A549 (cell line): ENCODE measurements around the gene SAMD4B. TPM values are rescaled to one million over a fixed set of nuclear protein-coding genes. Genes with fewer than 3 reads are reported as not detected.

ENCODE experiments used
- ATAC-seq, 2 experiments: fragments of 200-7000 bp in 1 of 2; fragments of >200 bp in 1 of 2; cut with Nextera tagmentation in 1 of 2; cut with Tn5 transposase in 1 of 2; 3 replicates each; pipeline versions ENCODE4 v1.8.0 to v1.9.1; 2018 to 2020; ENCODE audit warnings: mild to moderate bottlenecking in 1 of 2, moderate library complexity in 1 of 2
- CTCF ChIA-PET: fragments of 300-600 bp; sonication (Branson Sonifier 250); formaldehyde crosslinking; extraction: SDS; loops from one replicate; lab custom pipeline; 2021; ENCODE audit warnings: antibody characterized with exemption, inconsistent platforms; lab: Yijun Ruan, JAX
- POLR2A ChIA-PET: fragments of 350-600 bp; formaldehyde crosslinking; extraction: SDS; loops from one replicate; lab custom pipeline; 2021; ENCODE audit warnings: antibody characterized with exemption, inconsistent platforms; lab: Yijun Ruan, JAX
- DNase-seq, 2 experiments: peaks; one replicate each; pipeline versions ENCODE4 v3.0.0 to v3.0.0-alpha.2; 2011 to 2016; ENCODE audit warnings: low read depth in 1 of 2, low spot score in 1 of 2
- FAIRE-seq: peaks from 2 replicates; lab custom pipeline; 2011; peaks lifted over from hg19 to GRCh38; lab: Jason Lieb, UNC
- H3K27ac ChIP-seq, 2 experiments: fragments of >200 bp; sonication (Bioruptor Twin); formaldehyde crosslinking; 3 replicates each; pipeline ENCODE4 v1.5.1; 2016 to 2017
- H3K4me1 ChIP-seq: fragments of >200 bp; sonication (Bioruptor Twin); formaldehyde crosslinking; 3 replicates; pipeline ENCODE4 v1.6.1; 2016
- H3K4me2 ChIP-seq: fragments of >200 bp; sonication (Bioruptor Twin); formaldehyde crosslinking; 3 replicates; pipeline ENCODE4 v1.6.1; 2016
- H3K4me3 ChIP-seq: fragments of >200 bp; sonication (Bioruptor Twin); formaldehyde crosslinking; 3 replicates; pipeline ENCODE4 v1.5.1; 2016
- H3K9me3 ChIP-seq: fragments of >200 bp; sonication (Bioruptor Twin); formaldehyde crosslinking; 3 replicates; pipeline ENCODE4 v1.6.1; 2016
- CEBPB ChIP-seq, 2 experiments: fragments of >200 bp in 1 of 2; sonication (Bioruptor Twin) in 1 of 2; formaldehyde crosslinking in 1 of 2; IDR thresholded peaks; 2 replicates each; pipeline ENCODE4 v1.6.1; 2012 to 2016
- CHD2 ChIP-seq: fragments of 150-350 bp; IDR thresholded peaks from 2 replicates; pipeline ENCODE4 v1.6.1; 2014; ENCODE audit warnings: low read length; ENCODE audit not compliant: partially characterized antibody
- E2F6 ChIP-seq: IDR thresholded peaks from 2 replicates; pipeline ENCODE4 v1.6.1; 2012; ENCODE audit warnings: low read depth, borderline replicate concordance
- ELK1 ChIP-seq: fragments of 150-350 bp; IDR thresholded peaks from 2 replicates; pipeline ENCODE4 v1.6.1; 2014; ENCODE audit warnings: low read depth, mild to moderate bottlenecking, low read length
- ESRRA ChIP-seq: fragments of 150-350 bp; IDR thresholded peaks from 2 replicates; pipeline ENCODE4 v1.6.1; 2014; ENCODE audit warnings: mild to moderate bottlenecking, low read length, borderline replicate concordance
- FOSB ChIP-seq: fragments of 250-450 bp; sonication (Bioruptor Pico); IDR thresholded peaks from 2 replicates; pipeline ENCODE4 v1.5.0; 2020; ENCODE audit warnings: mild to moderate bottlenecking, moderate library complexity
- GATA3 ChIP-seq: IDR thresholded peaks from 2 replicates; pipeline ENCODE4 v1.6.1; 2012; ENCODE audit warnings: borderline replicate concordance
- HDAC2 ChIP-seq: fragments of 200-600 bp; sonication (generic); IDR thresholded peaks from 2 replicates; pipeline ENCODE4 v1.6.1; 2016
- HMGXB4 ChIP-seq: fragments of 250-450 bp; sonication (Bioruptor Pico); IDR thresholded peaks from 2 replicates; pipeline ENCODE4 v1.5.0; 2021; ENCODE audit warnings: mild to moderate bottlenecking, moderate library complexity, borderline replicate concordance
- HOXA7 ChIP-seq: fragments of 250-450 bp; sonication (Bioruptor Pico); IDR thresholded peaks from 2 replicates; pipeline ENCODE4 v1.5.0; 2020; ENCODE audit warnings: mild to moderate bottlenecking, moderate library complexity
- HOXB13 ChIP-seq: fragments of 250-450 bp; sonication (Bioruptor Pico); IDR thresholded peaks from 2 replicates; pipeline ENCODE4 v1.5.0; 2020; ENCODE audit warnings: low read depth, mild to moderate bottlenecking, moderate library complexity
- HOXB5 ChIP-seq: fragments of 250-450 bp; sonication (Bioruptor Pico); IDR thresholded peaks from 2 replicates; pipeline ENCODE4 v1.5.0; 2020; ENCODE audit warnings: mild to moderate bottlenecking, moderate library complexity
- MAX ChIP-seq: IDR thresholded peaks from 2 replicates; pipeline ENCODE4 v1.6.1; 2012
- MAZ ChIP-seq: fragments of 150-350 bp; IDR thresholded peaks from 2 replicates; pipeline ENCODE4 v1.6.1; 2014; ENCODE audit warnings: antibody characterized with exemption, low read depth, low read length, borderline replicate concordance
- MYC ChIP-seq: IDR thresholded peaks from 2 replicates; pipeline ENCODE4 v1.6.1; 2012; ENCODE audit warnings: mild to moderate bottlenecking, inconsistent platforms, low read length, improper control_type of control experiment, borderline replicate concordance
- NFE2L2 ChIP-seq: fragments of 150-350 bp; conservative IDR thresholded peaks from 2 replicates; pipeline ENCODE4 v1.6.1; 2014; ENCODE audit warnings: low read length
- NR3C1 ChIP-seq: fragments of >200 bp; sonication (Bioruptor Twin); formaldehyde crosslinking; IDR thresholded peaks from 3 replicates; pipeline ENCODE4 v1.6.1; 2017
- POLR2A ChIP-seq: IDR thresholded peaks from 2 replicates; pipeline ENCODE4 v1.6.1; 2012; ENCODE audit warnings: mild to moderate bottlenecking, low read length
- POLR2AphosphoS2 ChIP-seq: conservative IDR thresholded peaks from 2 replicates; pipeline ENCODE4 v1.6.1; 2012; ENCODE audit warnings: low read length, improper control_type of control experiment, inconsistent platforms
- RARB ChIP-seq: fragments of 250-450 bp; sonication (Bioruptor Pico); IDR thresholded peaks from 2 replicates; pipeline ENCODE4 v1.8.0; 2021; ENCODE audit warnings: mild to moderate bottlenecking, moderate library complexity
- TFCP2L1 ChIP-seq: fragments of 250-450 bp; sonication (Bioruptor Pico); IDR thresholded peaks from 2 replicates; pipeline ENCODE4 v1.5.0; 2021; ENCODE audit warnings: mild to moderate bottlenecking
- TP53 ChIP-seq: fragments of 250-450 bp; sonication (Bioruptor Pico); IDR thresholded peaks from 2 replicates; pipeline ENCODE4 v1.5.0; 2021; ENCODE audit warnings: mild to moderate bottlenecking, moderate library complexity
- ZC3H11A ChIP-seq: fragments of 450-650 bp; IDR thresholded peaks from 2 replicates; pipeline ENCODE4 v1.6.1; 2014; ENCODE audit warnings: antibody characterized with exemption, mild to moderate bottlenecking
- ZSCAN20 ChIP-seq: fragments of 250-450 bp; sonication (Bioruptor Pico); IDR thresholded peaks from 2 replicates; pipeline ENCODE4 v1.8.0; 2022; ENCODE audit warnings: mild to moderate bottlenecking, moderate library complexity
- WGBS: methylation state at CpG from one replicate; pipeline ENCODE4 v1.1.6; 2017; ENCODE audit errors: missing lambda C conversion rate; 5-methylcytosine and 5-hydroxymethylcytosine counted together
- polyA plus RNA-seq, 4 experiments: library from polyadenylated mRNA; depleted of rRNA in 3 of 4; stranded (reverse); fragments of >200 nt; fragmentation: RNase III in 1 of 4; extraction: RNeasy Plus Mini Kit Qiagen cat#74134 plus additional on column Dnase treatment in 1 of 4; gene quantifications; 2 replicates in 3 of 4; 3 replicates in 1 of 4; pipeline ENCODE4 v1.2.3, GENCODE V29; 2011 to 2017

SAMD4B gene
- polyA plus RNA-seq, 2 of the 4 experiments (the other 2 are of a cell fraction) = 82.1 to 118 TPM

- Histone ChIP-seq H3K4me2 (peak overlapping the region; percentile 95), H3K27ac (peak overlapping the region; percentile 94 to 99), H3K4me3 (peak overlapping the region; percentile 76), H3K4me1 (peaks cover 43% of the 10 kb centered on the region), H3K9me3 (no peaks in the 10 kb centered on the region)
- DNase-seq (peak in 1 of 2 experiments; percentile 79), ATAC-seq (peak in 1 of 2 experiments; percentile 1; a peak in 3 of 6 replicates), FAIRE-seq (no peak)
- TF ChIP-seq ZC3H11A = no peak
- TF ChIP-seq TFCP2L1 (CRISPR knock-in tag) = 0 out of 2 replicates have a peak, but pooled peaks have one; percentile 72
- TF ChIP-seq HMGXB4 = 0 out of 2 replicates have a peak, but pooled peaks have one; percentile 40
- TF ChIP-seq NFE2L2 = 0 out of 2 replicates have a peak, but pooled peaks have one; percentile 21
- 0 out of 2 replicates have a peak, but pooled peaks have one; percentile 67 for TF ChIP-seq ESRRA
- TF ChIP-seq GATA3 = peak; percentile 33; the same call in 1 of the 2 replicates
- TF ChIP-seq HDAC2 = no peak
- TF ChIP-seq MAZ = peak; percentile 41; the same call in 1 of the 2 replicates
- 0 out of 2 replicates have a peak, but pooled peaks have one; percentile 22 for TF ChIP-seq MAX
- TF ChIP-seq TP53 (CRISPR knock-in tag) = peak; percentile 72; the same call in 1 of the 2 replicates
- no peak for TF ChIP-seq ZSCAN20 (CRISPR knock-in tag)
- TF ChIP-seq CEBPB (IDR thresholded peaks at IDR 0.05) = peak; percentile 27 to 65; a peak in 2 of 4 replicates
- peak; percentile 28; the same call in 1 of the 2 replicates for TF ChIP-seq HOXB5 (CRISPR knock-in tag)
- TF ChIP-seq NR3C1 = no peak
- TF ChIP-seq CHD2 = peak; percentile 11
- TF ChIP-seq HOXB13 (CRISPR knock-in tag) = 0 out of 2 replicates have a peak, but pooled peaks have one; percentile 33
- TF ChIP-seq POLR2AphosphoS2 = peak; percentile 89; the same call in 1 of the 2 replicates
- TF ChIP-seq E2F6 = no peak
- peak; percentile 92; the same call in 1 of the 2 replicates for TF ChIP-seq HOXA7
- TF ChIP-seq ELK1 = 0 out of 2 replicates have a peak, but pooled peaks have one; percentile 32
- peak; percentile 34 for TF ChIP-seq POLR2A
- peak; percentile 23 for TF ChIP-seq FOSB (CRISPR knock-in tag)
- peak; percentile 79; the same call in 1 of the 2 replicates for TF ChIP-seq MYC
- peak; percentile 89 for TF ChIP-seq RARB (CRISPR knock-in tag)
- 15% methylated on average over 9 of the region's 9 CpGs for WGBS
- POLR2A ChIA-PET = interaction anchor here (0.6 to 2.3 kb wide), 11 partner anchors 9 to 65 kb away, joined by 3 to 45 read pairs (median 9); partner anchors contain the start of genes MED29, PAF1 and RPS16
- CTCF ChIA-PET = interaction anchor here (0.6 to 2.3 kb wide), 67 partner anchors 12 to 1008 kb away, joined by 3 to 484 read pairs (median 4); partner anchors contain the start of genes EID2B, FAM98C, GMFG and MED29
Observed at GRCh38 chr19:39411081-39411831, 69.0 kb downstream of the SAMD4B start.
